ENCODE measurements around the gene ODC1. TPM values are rescaled to one million over a fixed set of nuclear protein-coding genes. Genes with fewer than 3 reads are reported as not detected.

The ODC1 gene
- total RNA-seq, 1 donor from 2014 or later, result 119 TPM

DNA sequence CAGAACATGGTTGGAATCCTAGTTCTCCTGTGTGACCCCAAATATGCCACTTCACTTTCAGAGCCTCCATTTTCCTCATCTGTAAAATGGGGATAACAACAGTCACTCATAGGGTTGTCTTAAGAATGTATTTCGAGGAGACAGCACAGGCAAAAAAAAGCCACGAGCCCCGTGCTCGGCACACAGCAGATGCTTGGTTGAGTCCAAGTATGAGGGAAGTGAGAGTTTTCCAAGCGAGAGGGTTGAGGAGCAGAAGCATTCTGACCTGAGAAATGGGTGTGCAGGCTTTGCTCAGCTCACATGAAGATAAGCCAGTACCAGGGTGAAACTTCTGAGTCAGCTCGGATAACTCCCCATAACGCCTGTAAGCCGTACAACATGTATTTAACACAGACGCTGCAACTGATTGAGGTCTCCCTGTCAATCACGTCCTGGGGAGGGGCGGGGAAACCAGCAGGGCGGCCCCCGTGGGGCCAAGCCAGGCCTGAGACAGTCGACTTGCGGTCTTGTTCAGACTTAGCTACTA is 23.0 kb upstream of the ODC1 start:
- H3K9me3 ChIP-seq (ENCODE audit: insufficient read depth, low read depth, low read length), result no peaks in the 10 kb centered on the region

DNA sequence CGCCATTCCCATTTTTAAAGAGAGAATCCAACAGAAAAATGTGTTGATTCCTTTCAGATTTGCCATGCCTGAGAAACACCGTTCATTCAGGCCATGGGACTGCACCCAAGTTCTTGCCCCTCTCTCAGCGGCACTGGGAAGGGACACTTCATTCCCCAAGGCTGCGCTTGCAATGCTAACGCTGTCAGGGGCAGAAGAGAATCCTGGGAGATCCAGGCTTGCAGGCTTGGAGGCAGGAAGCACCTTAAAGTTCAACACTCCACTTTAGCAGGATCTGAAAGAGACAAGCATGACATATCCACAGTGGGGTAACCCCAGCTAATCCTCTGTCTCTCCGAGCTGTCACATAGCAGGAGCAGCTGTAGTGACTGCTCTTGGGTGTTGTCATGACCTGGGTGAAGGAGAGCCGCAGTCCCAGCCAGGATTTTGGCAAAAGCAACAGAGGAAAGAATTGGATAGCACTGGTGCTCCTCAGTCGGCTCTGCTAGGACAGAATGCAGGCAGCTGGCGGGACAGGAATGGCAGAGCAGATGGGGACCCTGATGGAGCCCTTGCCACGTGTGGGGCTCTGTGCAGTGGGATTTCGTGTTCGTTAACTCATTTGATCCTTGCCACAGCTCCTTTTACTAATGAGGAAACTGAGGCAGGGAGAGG is 22.0 kb upstream of the ODC1 start:
- Mint-ChIP-seq H3K27me3 (ENCODE audit: low read depth, unreplicated experiment) (peaks cover 44% of the 10 kb centered on the region), H3K9me3 (ENCODE audit: unreplicated experiment) (no peaks in the 10 kb centered on the region), H3K27ac (ENCODE audit: unreplicated experiment) (no peak overlapping the region), H3K4me3 (ENCODE audit: unreplicated experiment) (no peak overlapping the region), H3K36me3 (ENCODE audit: low read depth, unreplicated experiment) (no peaks in the 10 kb centered on the region), H3K4me1 (ENCODE audit: low read depth, unreplicated experiment) (no peaks in the 10 kb centered on the region)
- H3K9me3 ChIP-seq (ENCODE audit: insufficient read depth, low read depth, low read length), result no peaks in the 10 kb centered on the region
- DNase-seq (ENCODE audit: low read depth), result no peak
- no peak overlapping the region for H3K27ac ChIP-seq (ENCODE audit: low read depth, low read length)
- no peaks in the 10 kb centered on the region for H3K79me2 ChIP-seq (ENCODE audit: insufficient read depth, low read length)
- no peak for TF ChIP-seq EZH2 (IDR thresholded peaks at IDR 0.05; ENCODE audit: insufficient read depth, low read length)
- TF ChIP-seq, protein P1, sequence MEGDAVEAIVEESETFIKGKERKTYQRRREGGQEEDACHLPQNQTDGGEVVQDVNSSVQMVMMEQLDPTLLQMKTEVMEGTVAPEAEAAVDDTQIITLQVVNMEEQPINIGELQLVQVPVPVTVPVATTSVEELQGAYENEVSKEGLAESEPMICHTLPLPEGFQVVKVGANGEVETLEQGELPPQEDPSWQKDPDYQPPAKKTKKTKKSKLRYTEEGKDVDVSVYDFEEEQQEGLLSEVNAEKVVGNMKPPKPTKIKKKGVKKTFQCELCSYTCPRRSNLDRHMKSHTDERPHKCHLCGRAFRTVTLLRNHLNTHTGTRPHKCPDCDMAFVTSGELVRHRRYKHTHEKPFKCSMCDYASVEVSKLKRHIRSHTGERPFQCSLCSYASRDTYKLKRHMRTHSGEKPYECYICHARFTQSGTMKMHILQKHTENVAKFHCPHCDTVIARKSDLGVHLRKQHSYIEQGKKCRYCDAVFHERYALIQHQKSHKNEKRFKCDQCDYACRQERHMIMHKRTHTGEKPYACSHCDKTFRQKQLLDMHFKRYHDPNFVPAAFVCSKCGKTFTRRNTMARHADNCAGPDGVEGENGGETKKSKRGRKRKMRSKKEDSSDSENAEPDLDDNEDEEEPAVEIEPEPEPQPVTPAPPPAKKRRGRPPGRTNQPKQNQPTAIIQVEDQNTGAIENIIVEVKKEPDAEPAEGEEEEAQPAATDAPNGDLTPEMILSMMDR (IDR thresholded peaks at IDR 0.05; ENCODE audit: insufficient read depth, low read depth, low read length), result no peak
- FAIRE-seq, result no peak
- H3K4me2 ChIP-seq (ENCODE audit: low read length), result no peak overlapping the region
- no peaks in the 10 kb centered on the region for H3K27me3 ChIP-seq (ENCODE audit: insufficient read depth, low read length)
- H3K4me1 ChIP-seq (ENCODE audit: insufficient read depth, low read length), result no peaks in the 10 kb centered on the region
- H3K4me3 ChIP-seq (ENCODE audit: insufficient read depth, low read depth, low read length), result no peak overlapping the region
- no peaks in the 10 kb centered on the region for H3K36me3 ChIP-seq (ENCODE audit: insufficient read depth, low read length)
- H4K20me1 ChIP-seq (ENCODE audit: insufficient read depth, low read length), result no peaks in the 10 kb centered on the region
- no peak overlapping the region for H3K9ac ChIP-seq (ENCODE audit: low read length)
- no peak overlapping the region for H2AFZ ChIP-seq (ENCODE audit: low read depth, low read length)

More for the DNA sequence above, 23.0 kb upstream of the ODC1 start:
- Mint-ChIP-seq H3K9me3 (ENCODE audit: unreplicated experiment) (no peaks in the 10 kb centered on the region), H3K36me3 (ENCODE audit: low read depth, unreplicated experiment) (no peaks in the 10 kb centered on the region), H3K27me3 (ENCODE audit: low read depth, unreplicated experiment) (peaks cover 41% of the 10 kb centered on the region), H3K4me3 (ENCODE audit: unreplicated experiment) (no peak overlapping the region), H3K4me1 (ENCODE audit: low read depth, unreplicated experiment) (no peaks in the 10 kb centered on the region), H3K27ac (ENCODE audit: unreplicated experiment) (no peak overlapping the region)
- TF ChIP-seq EZH2 (IDR thresholded peaks at IDR 0.05; ENCODE audit: insufficient read depth, low read length), result no peak
- TF ChIP-seq, protein P1 (IDR thresholded peaks at IDR 0.05; ENCODE audit: insufficient read depth, low read depth, low read length), result no peak
- Histone ChIP-seq H3K4me1 (ENCODE audit: insufficient read depth, low read length) (no peaks in the 10 kb centered on the region), H2AFZ (ENCODE audit: low read depth, low read length) (no peak overlapping the region), H3K27me3 (ENCODE audit: insufficient read depth, low read length) (no peaks in the 10 kb centered on the region), H3K9ac (ENCODE audit: low read length) (no peak overlapping the region), H3K4me2 (ENCODE audit: low read length) (no peak overlapping the region), H3K36me3 (ENCODE audit: insufficient read depth, low read length) (no peaks in the 10 kb centered on the region), H3K79me2 (ENCODE audit: insufficient read depth, low read length) (no peaks in the 10 kb centered on the region), H4K20me1 (ENCODE audit: insufficient read depth, low read length) (no peaks in the 10 kb centered on the region), H3K27ac (ENCODE audit: low read depth, low read length) (no peak overlapping the region), H3K4me3 (ENCODE audit: insufficient read depth, low read depth, low read length) (no peak overlapping the region)
- DNase-seq (ENCODE audit: low read depth) (no peak), FAIRE-seq (no peak)

DNA sequence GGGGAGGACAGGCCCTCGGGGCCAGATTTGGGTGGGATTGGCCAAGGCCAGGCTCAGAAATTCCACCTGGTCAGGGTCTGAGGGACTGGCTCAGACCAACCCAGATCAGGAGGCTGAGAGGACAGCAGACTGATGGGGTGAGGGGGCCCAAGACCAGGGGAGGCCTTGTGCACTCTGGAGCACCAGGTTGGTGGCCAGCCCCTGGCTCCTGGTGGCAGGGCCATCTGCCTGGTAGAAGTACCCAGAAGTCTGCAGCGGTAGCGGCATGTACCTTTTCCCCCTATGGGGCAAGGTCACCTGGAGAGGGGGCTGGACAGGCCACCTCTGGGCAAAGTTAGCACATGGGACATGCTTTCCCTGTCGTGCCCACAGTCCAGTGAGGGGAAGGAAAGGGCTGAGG is 21.2 kb upstream of the ODC1 start:
- no peaks in the 10 kb centered on the region for H3K9me3 Mint-ChIP-seq (ENCODE audit: unreplicated experiment)
- no peaks in the 10 kb centered on the region for H3K79me2 ChIP-seq (ENCODE audit: insufficient read depth, low read length)
- FAIRE-seq, result no peak
- no peak overlapping the region for H3K27ac Mint-ChIP-seq (ENCODE audit: unreplicated experiment)
- H3K4me3 ChIP-seq (ENCODE audit: insufficient read depth, low read depth, low read length), result no peak overlapping the region
- H3K4me3 Mint-ChIP-seq (ENCODE audit: unreplicated experiment), result no peak overlapping the region
- H3K4me2 ChIP-seq (ENCODE audit: low read length), result no peak overlapping the region
- H3K36me3 ChIP-seq (ENCODE audit: insufficient read depth, low read length), result no peaks in the 10 kb centered on the region
- H2AFZ ChIP-seq (ENCODE audit: low read depth, low read length), result no peak overlapping the region
- no peak overlapping the region for H3K9ac ChIP-seq (ENCODE audit: low read length)
- H3K27ac ChIP-seq (ENCODE audit: low read depth, low read length), result no peak overlapping the region
- no peaks in the 10 kb centered on the region for H3K36me3 Mint-ChIP-seq (ENCODE audit: low read depth, unreplicated experiment)
- DNase-seq (ENCODE audit: low read depth), result no peak
- no peaks in the 10 kb centered on the region for H3K9me3 ChIP-seq (ENCODE audit: insufficient read depth, low read depth, low read length)
- H3K27me3 Mint-ChIP-seq (ENCODE audit: low read depth, unreplicated experiment), result peaks cover 46% of the 10 kb centered on the region
- no peaks in the 10 kb centered on the region for H3K4me1 ChIP-seq (ENCODE audit: insufficient read depth, low read length)
- H3K27me3 ChIP-seq (ENCODE audit: insufficient read depth, low read length), result no peaks in the 10 kb centered on the region
- no peaks in the 10 kb centered on the region for H3K4me1 Mint-ChIP-seq (ENCODE audit: low read depth, unreplicated experiment)
- TF ChIP-seq, protein P1 (IDR thresholded peaks at IDR 0.05; ENCODE audit: insufficient read depth, low read depth, low read length), result no peak
- no peaks in the 10 kb centered on the region for H4K20me1 ChIP-seq (ENCODE audit: insufficient read depth, low read length)

Measured in astrocyte (in vitro differentiated cells and primary cell).